GM10248 (cell line): ENCODE data around the gene HOXB5.

Experiments used
- CTCF ChIA-PET: fragments of 300-600 bp; sonication (Branson Sonifier 250); formaldehyde crosslinking; extraction: SDS; loops from one replicate; lab custom pipeline; 2021; ENCODE audit warnings: antibody characterized with exemption; lab: Yijun Ruan, JAX
- POLR2A ChIA-PET: fragments of 350-650 bp; sonication (Branson Sonifier 250); formaldehyde crosslinking; extraction: SDS; loops from one replicate; lab custom pipeline; 2020; ENCODE audit warnings: antibody characterized with exemption; lab: Yijun Ruan, JAX
- DNase-seq: peaks from one replicate; pipeline ENCODE4 v3.0.0; 2012; ENCODE audit errors: extremely low spot score
- TF ChIP-seq, protein P1 (sequence below): IDR thresholded peaks from 2 replicates; pipeline ENCODE4 v1.5.1; 2012; ENCODE audit warnings: mild to moderate bottlenecking, low read depth; ENCODE audit errors: extremely low read depth, missing control alignments, control extremely low read depth

Gene HOXB5

DNA sequence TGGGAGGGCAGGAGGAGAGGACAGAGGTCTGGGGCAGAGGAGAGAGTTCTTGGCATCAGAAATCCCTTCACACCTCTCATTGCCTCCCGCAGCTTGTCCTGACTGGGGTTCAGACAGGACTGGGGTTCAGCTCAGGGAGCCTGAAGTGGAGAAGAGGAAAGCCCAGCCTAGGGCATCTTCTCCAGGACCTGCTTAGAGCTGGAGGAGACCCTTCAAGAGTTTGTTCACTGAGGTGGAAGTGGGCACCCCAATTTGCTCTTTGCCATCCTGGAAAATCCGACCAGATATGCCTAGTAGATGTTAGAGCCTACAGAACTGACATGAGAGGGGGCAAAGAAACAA lies 5.5 kb downstream of the HOXB5 start:
- ChIA-PET CTCF (interaction anchor here (1.0 to 3.0 kb wide), 17 partner anchors 8 to 562 kb away, joined by 3 to 18 read pairs (median 4); partner anchors contain the start of gene HOXB4), POLR2A (no interaction called here)
- no peak for DNase-seq
- TF ChIP-seq, protein P1, sequence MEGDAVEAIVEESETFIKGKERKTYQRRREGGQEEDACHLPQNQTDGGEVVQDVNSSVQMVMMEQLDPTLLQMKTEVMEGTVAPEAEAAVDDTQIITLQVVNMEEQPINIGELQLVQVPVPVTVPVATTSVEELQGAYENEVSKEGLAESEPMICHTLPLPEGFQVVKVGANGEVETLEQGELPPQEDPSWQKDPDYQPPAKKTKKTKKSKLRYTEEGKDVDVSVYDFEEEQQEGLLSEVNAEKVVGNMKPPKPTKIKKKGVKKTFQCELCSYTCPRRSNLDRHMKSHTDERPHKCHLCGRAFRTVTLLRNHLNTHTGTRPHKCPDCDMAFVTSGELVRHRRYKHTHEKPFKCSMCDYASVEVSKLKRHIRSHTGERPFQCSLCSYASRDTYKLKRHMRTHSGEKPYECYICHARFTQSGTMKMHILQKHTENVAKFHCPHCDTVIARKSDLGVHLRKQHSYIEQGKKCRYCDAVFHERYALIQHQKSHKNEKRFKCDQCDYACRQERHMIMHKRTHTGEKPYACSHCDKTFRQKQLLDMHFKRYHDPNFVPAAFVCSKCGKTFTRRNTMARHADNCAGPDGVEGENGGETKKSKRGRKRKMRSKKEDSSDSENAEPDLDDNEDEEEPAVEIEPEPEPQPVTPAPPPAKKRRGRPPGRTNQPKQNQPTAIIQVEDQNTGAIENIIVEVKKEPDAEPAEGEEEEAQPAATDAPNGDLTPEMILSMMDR, result no peak

DNA sequence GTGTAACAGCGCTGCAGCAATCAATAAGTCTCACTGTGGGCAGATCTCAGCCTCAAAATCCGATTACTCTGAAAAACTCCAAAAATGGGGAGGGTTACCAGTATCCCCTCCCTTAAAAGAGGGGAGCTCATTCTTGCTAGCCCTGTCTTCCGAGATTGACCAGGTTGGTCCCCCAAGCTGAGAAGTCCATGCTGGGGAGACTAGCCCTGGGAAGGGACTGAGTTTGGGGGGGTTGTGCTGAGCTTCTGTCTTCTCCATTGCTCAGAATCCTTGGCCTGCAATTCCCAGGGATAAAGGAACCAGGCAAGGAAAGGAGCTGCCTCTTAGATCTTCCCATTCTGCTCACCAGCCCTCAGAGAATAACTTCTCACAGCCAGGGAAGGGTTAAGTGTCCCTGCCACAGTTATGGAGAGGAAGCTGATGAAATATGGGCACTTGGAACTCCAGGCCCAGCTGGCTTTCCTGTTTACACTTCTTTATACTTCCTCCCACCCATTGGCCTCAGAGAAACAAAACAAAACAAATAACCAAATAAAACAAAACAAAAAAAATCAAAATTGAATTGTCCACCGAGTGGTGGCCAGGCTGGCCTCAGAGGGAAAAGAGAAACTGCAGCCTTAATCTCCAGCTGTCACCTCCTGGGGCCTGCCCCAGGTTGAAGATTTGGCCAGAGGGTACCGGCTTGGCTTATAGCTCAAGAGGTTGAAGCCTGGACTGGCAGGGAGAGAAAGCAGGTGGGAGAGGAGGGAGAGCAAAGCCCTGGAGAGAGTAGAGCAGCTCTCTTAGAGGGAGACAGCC lies 6.1 kb downstream of the HOXB5 start:
- no peak for DNase-seq
- TF ChIP-seq, protein P1, result no peak
- POLR2A ChIA-PET, result no interaction called here
- CTCF ChIA-PET, result interaction anchor here (0.8 to 3.0 kb wide), 20 partner anchors 9 to 561 kb away, joined by 3 to 18 read pairs (median 4); partner anchors contain the start of gene HOXB4

DNA sequence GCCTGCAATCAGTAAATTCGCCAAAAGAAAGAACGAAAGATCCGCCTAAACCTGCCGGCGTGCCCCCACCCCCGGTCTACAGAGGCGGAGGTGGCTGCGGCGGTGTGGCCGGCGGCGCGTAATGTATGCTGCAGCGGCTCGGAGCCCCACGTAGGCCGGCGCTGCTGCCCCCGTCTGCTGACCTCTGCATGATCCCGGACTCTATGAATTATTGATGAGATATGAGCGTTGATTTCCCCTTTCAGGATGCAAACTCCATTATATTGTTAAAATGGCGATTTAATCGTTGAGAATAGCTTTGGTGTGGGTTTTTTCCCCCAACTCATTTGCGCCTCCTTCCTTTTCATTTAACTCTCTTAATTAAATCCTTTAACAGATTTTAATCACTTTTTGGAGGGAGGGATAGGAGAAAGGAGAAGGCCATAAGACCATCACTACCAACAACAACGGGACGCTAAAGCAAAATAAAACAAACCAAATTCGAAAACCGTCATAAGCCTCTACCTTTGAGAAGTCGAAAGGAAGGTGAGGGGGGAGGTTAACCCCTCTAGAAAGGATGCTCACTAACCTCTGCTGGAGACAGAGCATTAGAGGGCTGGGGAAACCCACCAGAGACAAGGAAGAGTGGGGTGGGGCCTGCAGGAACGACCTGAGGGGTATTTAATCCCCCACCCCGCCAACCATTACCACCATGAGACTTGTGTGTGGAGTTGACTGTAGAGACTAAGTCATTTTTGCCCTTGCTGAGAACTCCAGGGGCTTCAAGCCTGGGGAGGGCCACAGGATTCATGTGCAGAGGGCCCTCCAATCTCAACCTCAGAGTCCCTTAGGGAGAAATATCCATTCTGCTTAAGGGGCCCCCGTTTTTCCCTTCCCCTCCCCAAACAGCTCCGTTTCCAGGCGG lies 7.0 kb downstream of the HOXB5 start:
- ChIA-PET POLR2A (no interaction called here), CTCF (interaction anchor here (0.6 to 3.0 kb wide), 13 partner anchors 8 to 560 kb away, joined by 3 to 18 read pairs (median 4); partner anchors contain the start of gene HOXB4)
- peak; percentile 74 for DNase-seq
- TF ChIP-seq, protein P1, result no peak

DNA sequence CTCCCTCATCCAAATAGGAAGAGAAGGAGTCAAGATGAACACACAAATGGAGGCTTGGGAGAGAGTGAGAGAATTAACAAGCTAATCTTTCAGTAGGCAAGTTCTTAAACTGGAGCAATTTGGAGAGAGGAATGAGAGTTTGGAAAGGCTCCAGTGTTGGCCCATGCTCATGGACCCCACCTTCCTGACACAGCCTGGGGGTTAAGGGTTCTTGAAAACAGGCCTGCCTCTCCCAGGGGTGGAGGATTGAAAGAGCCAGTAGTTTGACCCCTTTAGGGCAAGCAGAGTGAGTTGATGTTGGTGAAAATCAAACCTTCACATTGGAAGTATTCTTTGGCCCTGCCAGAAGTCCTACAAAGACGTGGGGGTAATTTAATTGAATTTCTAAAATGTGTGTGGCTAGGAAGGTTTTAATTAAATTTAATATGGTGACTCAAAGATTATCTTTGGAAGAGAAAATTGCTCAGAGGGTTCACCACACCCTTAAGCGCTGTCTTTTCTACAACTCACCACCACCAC lies 9.3 kb downstream of the HOXB5 start:
- POLR2A ChIA-PET, result no interaction called here
- no peak for DNase-seq
- TF ChIP-seq, protein P1, result no peak
- CTCF ChIA-PET, result interaction anchor here (1.0 to 1.7 kb wide), 3 partner anchors 91 to 322 kb away, joined by 3 to 5 read pairs (median 3); no protein-coding TSS in a partner anchor

DNA sequence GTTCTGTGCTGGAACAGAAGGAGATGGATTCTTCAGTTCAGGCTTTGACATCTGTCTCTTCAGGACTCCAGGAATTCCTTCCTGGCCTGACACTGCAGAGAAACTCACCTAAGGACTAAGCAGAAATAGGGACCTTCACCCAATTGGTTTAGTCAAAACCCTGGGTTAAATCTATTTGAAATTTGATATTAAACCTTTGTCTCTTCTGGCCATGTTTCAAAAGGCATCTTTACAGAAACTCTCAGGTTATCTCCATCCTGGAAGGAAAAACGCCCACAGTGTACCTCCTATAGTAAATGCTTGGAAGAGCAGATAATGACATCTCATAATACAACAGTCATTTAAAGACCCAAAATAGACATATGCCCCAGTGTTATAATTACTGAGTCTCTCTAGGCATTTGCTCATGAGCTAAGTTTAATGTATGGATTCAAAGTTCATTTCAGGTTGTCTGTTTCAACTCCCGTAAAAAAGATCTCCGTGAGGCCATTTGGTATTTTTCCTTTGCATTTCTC lies 9.8 kb downstream of the HOXB5 start:
- POLR2A ChIA-PET, result no interaction called here
- CTCF ChIA-PET, result interaction anchor here (1.0 to 2.0 kb wide), 4 partner anchors 91 to 321 kb away, joined by 3 to 7 read pairs (median 4); no protein-coding TSS in a partner anchor
- TF ChIP-seq, protein P1, result no peak
- no peak for DNase-seq

DNA sequence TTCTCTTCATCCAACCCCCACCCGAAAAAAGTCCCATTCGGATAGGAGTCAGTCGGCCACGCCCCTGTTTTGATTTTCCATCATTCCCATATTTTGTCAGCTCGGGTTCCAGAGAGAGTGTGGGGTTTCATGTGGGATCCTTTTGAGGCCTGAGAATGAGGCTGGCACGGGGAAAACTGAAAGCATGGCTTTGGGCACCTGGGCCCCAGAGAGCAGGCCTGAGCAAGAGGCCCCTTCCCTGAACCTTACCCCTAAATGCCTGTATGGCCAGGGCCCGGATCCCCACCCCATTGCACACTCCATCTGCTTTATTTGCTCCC lies 10.9 kb downstream of the HOXB5 start:
- DNase-seq, result no peak
- POLR2A ChIA-PET, result no interaction called here
- TF ChIP-seq, protein P1, result no peak
- CTCF ChIA-PET, result interaction anchor here (1.1 to 2.0 kb wide), 4 partner anchors 90 to 320 kb away, joined by 3 to 7 read pairs (median 4); no protein-coding TSS in a partner anchor
